GM10266 (cell line): ENCODE data around the gene COQ10B.

Source experiments
- DNase-seq: peaks from one replicate; pipeline ENCODE4 v3.0.0; 2012; ENCODE audit errors: extremely low spot score
- CTCF ChIP-seq: IDR thresholded peaks from 2 replicates; pipeline ENCODE4 v1.5.1; 2012; ENCODE audit warnings: mild to moderate bottlenecking, low read depth; ENCODE audit not compliant: control insufficient read depth, insufficient read depth; ENCODE audit errors: missing control alignments

The COQ10B gene

DNA sequence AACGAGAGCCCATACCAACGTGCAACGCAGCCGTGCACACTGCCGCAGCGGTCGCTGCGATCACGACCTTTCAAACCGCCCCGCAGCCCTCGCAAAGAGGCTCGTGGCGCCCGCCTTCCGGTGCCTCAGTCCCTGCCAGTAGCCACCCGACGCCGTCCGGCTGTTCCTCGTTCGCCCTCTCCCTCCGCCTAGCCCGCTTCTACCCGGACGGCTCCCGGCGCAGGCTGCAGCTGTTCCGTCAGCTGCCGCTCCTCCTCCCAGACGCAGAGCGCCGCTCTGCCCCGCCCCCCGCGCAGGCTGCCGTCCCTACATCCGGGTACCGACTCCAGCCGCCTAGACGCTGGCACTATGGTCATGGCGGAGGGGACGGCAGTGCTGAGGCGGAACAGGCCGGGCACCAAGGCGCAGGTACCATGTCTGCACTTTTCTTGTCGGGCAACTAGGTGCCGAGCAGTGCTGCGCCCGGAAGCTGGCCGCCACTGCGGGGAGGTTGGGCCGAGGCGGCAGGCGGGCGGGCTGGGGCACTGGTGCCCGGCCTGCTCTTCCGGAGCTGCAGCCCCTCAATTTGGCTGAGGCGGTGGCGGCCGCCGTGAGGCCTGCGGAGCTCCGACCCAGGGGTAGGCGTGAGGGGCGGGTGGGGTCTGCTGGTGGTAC is 62.5 kb downstream of the COQ10B start, which contains the start of gene MOB4:
Gene MOB4, plus strand, starts transcription at position 328 of the 654 bp plus-strand sequence. Its CDS starts 21 bp downstream, at position 349.
- peak; percentile 94 for DNase-seq
- TF ChIP-seq CTCF, result no peak

DNA sequence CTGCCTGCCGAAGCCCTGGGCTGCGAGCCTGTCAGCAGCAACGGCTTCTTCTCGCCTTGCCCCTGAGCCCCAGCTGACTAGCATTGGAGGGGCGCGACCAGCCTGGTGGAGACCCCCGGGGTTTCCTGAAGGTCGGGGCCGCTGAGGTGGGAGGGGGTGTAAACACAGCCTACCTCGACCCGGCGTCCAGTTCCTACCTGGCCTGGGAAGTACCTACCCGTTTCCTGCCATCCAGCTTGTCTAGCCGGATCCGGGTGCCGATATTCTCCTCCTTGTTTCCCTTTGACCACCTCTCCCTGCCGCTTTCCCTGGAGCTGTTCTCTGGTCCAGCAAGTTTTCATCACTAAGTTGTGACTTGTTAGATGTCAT is 63.0 kb downstream of the COQ10B start:
- no peak for DNase-seq
- TF ChIP-seq CTCF, result no peak

GRCh38 chr2:197517150-197517549 is 63.8 kb downstream of the COQ10B start:
- TF ChIP-seq CTCF, result no peak
- DNase-seq, result no peak
